Measurements from ENCODE around the gene EIF3L. TPM values are rescaled to one million over a fixed set of nuclear protein-coding genes. Genes with fewer than 3 reads are reported as not detected.

Gene EIF3L
- total and polyA plus RNA-seq, 10 of the 15 experiments (the other 5 are each of a cell fraction or from before 2014, with no cell fraction given): 294 to 1,037 (median 618) TPM

DNA sequence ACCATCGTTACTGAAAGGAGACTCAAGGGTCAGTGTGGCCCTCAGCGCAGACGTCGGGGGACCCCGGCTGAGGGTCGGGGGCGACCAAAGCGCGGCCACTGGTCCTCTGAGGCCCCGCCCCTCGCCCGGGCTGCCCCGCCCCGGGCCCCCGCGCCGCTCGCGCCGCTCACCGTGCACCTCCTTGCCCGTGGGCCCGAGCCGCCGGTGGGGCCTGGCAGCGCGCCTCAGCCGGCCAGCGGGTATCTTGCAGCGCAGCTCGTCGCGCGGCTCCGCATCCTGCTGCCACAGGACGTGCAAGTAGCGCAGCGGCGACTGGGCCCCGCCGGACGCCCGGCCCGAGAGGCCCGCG is 5.5 kb upstream of the EIF3L start:
- POLR2A ChIA-PET: interaction anchor here (0.6 to 1.7 kb wide), 12 partner anchors 9 to 862 kb away, joined by 3 to 7 read pairs (median 4); partner anchors contain the start of genes C22orf23, GCAT, GGA1 and GTPBP1
- CTCF ChIA-PET: interaction anchor here (0.6 to 4.6 kb wide), 6 partner anchors 8 to 201 kb away, joined by 4 to 32 read pairs (median 6); no protein-coding TSS in a partner anchor
- in situ Hi-C loops (cut with MboI): no loop called here
- H3K9me3 ChIP-seq (replicated peaks; ENCODE audit: control insufficient read depth, insufficient read depth, low read length): peaks cover 2% of the 10 kb centered on the region; the same call in 2 of the 3 replicates
- peak overlapping the region; percentile 77 for H3K9ac ChIP-seq (ENCODE audit: control insufficient read depth, insufficient read depth, low read length)
- no peaks in the 10 kb centered on the region; a peak in 2 of 4 replicates for H3K36me3 ChIP-seq (ENCODE audit: control insufficient read depth in 2 of 2, insufficient read depth in 2 of 2, low read length in 1 of 2)
- peaks cover 8% of the 10 kb centered on the region; the same call in 1 of the 2 replicates for H3K4me1 ChIP-seq (ENCODE audit: control insufficient read depth, insufficient read depth, low read length)
- FAIRE-seq (no peak), DNase-seq (ENCODE audit: low read depth, low spot score) (no peak), ATAC-seq (peak; percentile 67)
- 3% methylated on average over 35 of the region's 46 CpGs for WGBS (ENCODE audit: insufficient coverage, insufficient replicate concordance, low lambda C conversion rate, missing lambda C conversion rate)
- peaks cover 28% of the 10 kb centered on the region for H3K79me2 ChIP-seq (ENCODE audit: control insufficient read depth, insufficient read depth, low read length)
- H3K4me3 ChIP-seq: peak overlapping the region; percentile 86
- no peaks in the 10 kb centered on the region for H3K27me3 ChIP-seq (replicated peaks in 1 of 2; ENCODE audit: control insufficient read depth in 2 of 2, insufficient read depth in 2 of 2, low read length in 1 of 2)
- intact Hi-C loops (cut with micrococcal nuclease; ENCODE audit: unreplicated experiment): loop anchor here (10.0 kb wide), 1 partner anchor 911 kb away; the partner anchor contains the start of gene SUN2
- BruUV-seq (replicated peaks): no TSS peak
- no peaks in the 10 kb centered on the region for H4K20me1 ChIP-seq (ENCODE audit: control insufficient read depth, insufficient read depth)
- H2AFZ ChIP-seq (ENCODE audit: control insufficient read depth, low read depth, low read length): peak overlapping the region; percentile 85
- SMC1A ChIA-PET (ENCODE audit: uncharacterized antibody, unreplicated experiment): interaction anchor here (0.9 to 1.4 kb wide), 2 partner anchors 9 to 63 kb away, joined by 3 to 4 read pairs; no protein-coding TSS in a partner anchor
- RAD21 ChIA-PET (ENCODE audit: unreplicated experiment): interaction anchor here (0.7 to 1.5 kb wide), 5 partner anchors 9 to 182 kb away, joined by 3 to 5 read pairs (median 3); partner anchors contain the start of genes C22orf23 and POLR2F
- peak overlapping the region; percentile 51 for H3K27ac ChIP-seq (ENCODE audit: control insufficient read depth, insufficient read depth)
- H3K4me2 ChIP-seq (ENCODE audit: control insufficient read depth, insufficient read depth): peak overlapping the region; percentile 72
- TF ChIP-seq SMARCA5 (IDR thresholded peaks at IDR 0.05) (peak; percentile 95), YY1 (IDR thresholded peaks at IDR 0.05; ENCODE audit: low read depth, low read length) (0 out of 2 replicates have a peak, but pooled peaks have one; percentile 30), FOXM1 (IDR thresholded peaks at IDR 0.05; ENCODE audit: low read depth, low read length) (no peak), SP1 (IDR thresholded peaks at IDR 0.05; ENCODE audit: low read depth, low read length) (no peak), SIN3A (IDR thresholded peaks at IDR 0.05; ENCODE audit: low read depth, low read length) (no peak), SMC3 (IDR thresholded peaks at IDR 0.05; ENCODE audit: borderline replicate concordance, low read length) (no peak), BCL11A (IDR thresholded peaks at IDR 0.05; ENCODE audit: low read depth, low read length) (no peak), ZBTB11 (CRISPR knock-in tag; IDR thresholded peaks at IDR 0.05) (peak; percentile 6; the same call in 1 of the 2 replicates), RFX5 (IDR thresholded peaks at IDR 0.05; ENCODE audit: low read depth, low read length) (no peak), EED (IDR thresholded peaks at IDR 0.05; ENCODE audit: low read depth) (no peak), RB1 (IDR thresholded peaks at IDR 0.05; ENCODE audit: borderline replicate concordance) (0 out of 2 replicates have a peak, but pooled peaks have one; percentile 78), ZNF384 (IDR thresholded peaks at IDR 0.05; ENCODE audit: borderline replicate concordance, low read depth, low read length) (no peak), JUNB (IDR thresholded peaks at IDR 0.05) (no peak), RAD51 (IDR thresholded peaks at IDR 0.05) (no peak), ZSCAN29 (IDR thresholded peaks at IDR 0.05) (peak; percentile 64; the same call in 1 of the 2 replicates), TAF1 (IDR thresholded peaks at IDR 0.05; ENCODE audit: borderline replicate concordance, low read depth, low read length) (no peak), ZNF217 (IDR thresholded peaks at IDR 0.05) (peak; percentile 78; the same call in 1 of the 2 replicates), ZNF622 (IDR thresholded peaks at IDR 0.05) (no peak), WRNIP1 (IDR thresholded peaks at IDR 0.05; ENCODE audit: borderline replicate concordance, low read depth, low read length) (no peak)
- TF ChIP-seq, protein P1, sequence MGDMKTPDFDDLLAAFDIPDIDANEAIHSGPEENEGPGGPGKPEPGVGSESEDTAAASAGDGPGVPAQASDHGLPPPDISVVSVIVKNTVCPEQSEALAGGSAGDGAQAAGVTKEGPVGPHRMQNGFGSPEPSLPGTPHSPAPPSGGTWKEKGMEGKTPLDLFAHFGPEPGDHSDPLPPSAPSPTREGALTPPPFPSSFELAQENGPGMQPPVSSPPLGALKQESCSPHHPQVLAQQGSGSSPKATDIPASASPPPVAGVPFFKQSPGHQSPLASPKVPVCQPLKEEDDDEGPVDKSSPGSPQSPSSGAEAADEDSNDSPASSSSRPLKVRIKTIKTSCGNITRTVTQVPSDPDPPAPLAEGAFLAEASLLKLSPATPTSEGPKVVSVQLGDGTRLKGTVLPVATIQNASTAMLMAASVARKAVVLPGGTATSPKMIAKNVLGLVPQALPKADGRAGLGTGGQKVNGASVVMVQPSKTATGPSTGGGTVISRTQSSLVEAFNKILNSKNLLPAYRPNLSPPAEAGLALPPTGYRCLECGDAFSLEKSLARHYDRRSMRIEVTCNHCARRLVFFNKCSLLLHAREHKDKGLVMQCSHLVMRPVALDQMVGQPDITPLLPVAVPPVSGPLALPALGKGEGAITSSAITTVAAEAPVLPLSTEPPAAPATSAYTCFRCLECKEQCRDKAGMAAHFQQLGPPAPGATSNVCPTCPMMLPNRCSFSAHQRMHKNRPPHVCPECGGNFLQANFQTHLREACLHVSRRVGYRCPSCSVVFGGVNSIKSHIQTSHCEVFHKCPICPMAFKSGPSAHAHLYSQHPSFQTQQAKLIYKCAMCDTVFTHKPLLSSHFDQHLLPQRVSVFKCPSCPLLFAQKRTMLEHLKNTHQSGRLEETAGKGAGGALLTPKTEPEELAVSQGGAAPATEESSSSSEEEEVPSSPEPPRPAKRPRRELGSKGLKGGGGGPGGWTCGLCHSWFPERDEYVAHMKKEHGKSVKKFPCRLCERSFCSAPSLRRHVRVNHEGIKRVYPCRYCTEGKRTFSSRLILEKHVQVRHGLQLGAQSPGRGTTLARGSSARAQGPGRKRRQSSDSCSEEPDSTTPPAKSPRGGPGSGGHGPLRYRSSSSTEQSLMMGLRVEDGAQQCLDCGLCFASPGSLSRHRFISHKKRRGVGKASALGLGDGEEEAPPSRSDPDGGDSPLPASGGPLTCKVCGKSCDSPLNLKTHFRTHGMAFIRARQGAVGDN (IDR thresholded peaks at IDR 0.05): 0 out of 2 replicates have a peak, but pooled peaks have one; percentile 54
